GM21576 (cell line): ENCODE results near the gene NEK9.
A peak's percentile ranks its signal among the peaks of the same experiment; 100 is the strongest.
"Not testable (repeated sequence)": the region's sequence is repeated elsewhere in the genome, so short reads cannot be mapped to it uniquely, and the experiment has no call there.

Experiments used
- ATAC-seq: cut with Tn5 transposase; IDR thresholded peaks from one replicate; pipeline ENCODE4 v1.9.1; 2021; ENCODE audit warnings: mild to moderate bottlenecking, moderate library complexity; ENCODE audit not compliant: unreplicated experiment

Gene NEK9

GRCh38 chr14:75068294-75069120, 58.3 kb downstream of the NEK9 start:
- ATAC-seq: no peak

- not testable (repeated sequence) for ATAC-seq
Observed at GRCh38 chr14:75067765-75068164, 59.1 kb downstream of the NEK9 start.

- ATAC-seq: no peak
Observed at GRCh38 chr14:75067212-75067611, 59.6 kb downstream of the NEK9 start.

- no peak for ATAC-seq
Observed at GRCh38 chr14:75066691-75067090, 60.2 kb downstream of the NEK9 start.

GRCh38 chr14:75064205-75064567, 62.7 kb downstream of the NEK9 start:
- ATAC-seq: no peak

- peak; percentile 97 for ATAC-seq
Observed at GRCh38 chr14:75063491-75064204, 63.2 kb downstream of the NEK9 start, which contains the start of gene ACYP1. Gene ACYP1 (minus strand): TSS chr14:75064024. CDS start chr14:75063553, 471 bp downstream.

GRCh38 chr14:75063013-75063412, 63.8 kb downstream of the NEK9 start:
- no peak for ATAC-seq

- no peak for ATAC-seq
Observed at GRCh38 chr14:75060420-75060819, 66.4 kb downstream of the NEK9 start.

- ATAC-seq: no peak
Observed at GRCh38 chr14:75059642-75060041, 67.2 kb downstream of the NEK9 start.

GRCh38 chr14:75054421-75054820, 72.4 kb downstream of the NEK9 start:
- no peak for ATAC-seq

- no peak for ATAC-seq
Observed at GRCh38 chr14:75053396-75054291, 73.2 kb downstream of the NEK9 start.

GRCh38 chr14:75051556-75051899, 75.3 kb downstream of the NEK9 start:
- no peak for ATAC-seq

GRCh38 chr14:75050852-75051555, 75.8 kb downstream of the NEK9 start, which contains the start of gene MLH3:
Gene MLH3 (minus strand): TSS chr14:75051467. CDS start chr14:75049655, 1,812 bp downstream.
- ATAC-seq: no peak

- ATAC-seq: no peak
Observed at GRCh38 chr14:75049731-75050201, 77.1 kb downstream of the NEK9 start.

- ATAC-seq: no peak
Observed at GRCh38 chr14:75049136-75049535, 77.7 kb downstream of the NEK9 start.

- no peak for ATAC-seq
Observed at GRCh38 chr14:75048101-75048500, 78.7 kb downstream of the NEK9 start.

- no peak for ATAC-seq
Observed at GRCh38 chr14:75047506-75047905, 79.3 kb downstream of the NEK9 start.

GRCh38 chr14:75046899-75047298, 79.9 kb downstream of the NEK9 start:
- ATAC-seq: no peak

- no peak for ATAC-seq
Observed at GRCh38 chr14:75046275-75046674, 80.6 kb downstream of the NEK9 start.

GRCh38 chr14:75044752-75045151, 82.1 kb downstream of the NEK9 start:
- no peak for ATAC-seq
